ENCODE data around the gene AREG.

GRCh38 chr4:74433541-74434172, 11.3 kb upstream of the AREG start:
- TF ChIP-seq CTCF (IDR thresholded peaks at IDR 0.05) (no peak), POLR2A (IDR thresholded peaks at IDR 0.05) (no peak), EP300 (IDR thresholded peaks at IDR 0.05) (no peak), POLR2AphosphoS5 (IDR thresholded peaks at IDR 0.05) (no peak)

Data from suprapubic skin (tissue), 4 donors.